GM23338 (cell line): ENCODE measurements around the gene GSDME.

Source experiments
- CREB1 ChIP-seq: fragments of 250-450 bp; sonication (Bioruptor Pico); IDR thresholded peaks from 2 replicates; pipeline ENCODE4 v1.5.0; 2020; ENCODE audit warnings: low read depth, mild to moderate bottlenecking, moderate library complexity
- ETS1 ChIP-seq: IDR thresholded peaks from 2 replicates; pipeline ENCODE4 v1.6.1; 2016; ENCODE audit warnings: antibody characterized with exemption
- EZH2 ChIP-seq: fragments of 200-600 bp; sonication (generic); IDR thresholded peaks from one replicate; pipeline ENCODE4 v1.8.0; 2017; ENCODE audit warnings: antibody characterized with exemption, mild to moderate bottlenecking, low read depth; ENCODE audit not compliant: unreplicated experiment
- EZH2phosphoT487 ChIP-seq: fragments of 200-600 bp; sonication (generic); IDR thresholded peaks from one replicate; pipeline ENCODE4 v1.8.1; 2018; ENCODE audit warnings: antibody characterized with exemption; ENCODE audit not compliant: unreplicated experiment
- JUNB ChIP-seq: IDR thresholded peaks from one replicate; pipeline ENCODE4 v1.6.1; 2016; ENCODE audit warnings: antibody characterized with exemption; ENCODE audit not compliant: unreplicated experiment
- POLR2AphosphoS5 ChIP-seq: IDR thresholded peaks from 2 replicates; pipeline ENCODE4 v1.6.1; 2016; ENCODE audit warnings: antibody characterized with exemption, low read depth
- REST ChIP-seq: IDR thresholded peaks from one replicate; pipeline ENCODE4 v1.6.1; 2018; ENCODE audit warnings: antibody characterized with exemption; ENCODE audit not compliant: unreplicated experiment
- STAT1 ChIP-seq: IDR thresholded peaks from one replicate; pipeline ENCODE4 v1.6.1; 2016; ENCODE audit warnings: antibody characterized with exemption; ENCODE audit not compliant: unreplicated experiment
- ZNF114 ChIP-seq: fragments of 250-450 bp; sonication (Bioruptor Pico); IDR thresholded peaks from 2 replicates; pipeline ENCODE4 v1.5.0; 2020; ENCODE audit warnings: mild to moderate bottlenecking, moderate library complexity
- ZNF331 ChIP-seq: fragments of 250-450 bp; sonication (Bioruptor Pico); IDR thresholded peaks from 2 replicates; pipeline ENCODE4 v1.5.0; 2020; ENCODE audit warnings: low read depth, mild to moderate bottlenecking, moderate library complexity
- TF ChIP-seq, protein P1 (sequence below), 2 experiments: fragments of 200-600 bp in 1 of 2; sonication (generic) in 1 of 2; conservative IDR thresholded peaks; 2 replicates each; pipeline versions ENCODE4 v1.5.1 to v1.6.1; 2016 to 2017; ENCODE audit warnings: antibody characterized with exemption in 2 of 2, low read depth in 2 of 2, mild to moderate bottlenecking in 2 of 2, moderate library complexity in 1 of 2

GRCh38 chr7:24773646-24774045, 16.4 kb upstream of the GSDME start:
- TF ChIP-seq, protein P1, sequence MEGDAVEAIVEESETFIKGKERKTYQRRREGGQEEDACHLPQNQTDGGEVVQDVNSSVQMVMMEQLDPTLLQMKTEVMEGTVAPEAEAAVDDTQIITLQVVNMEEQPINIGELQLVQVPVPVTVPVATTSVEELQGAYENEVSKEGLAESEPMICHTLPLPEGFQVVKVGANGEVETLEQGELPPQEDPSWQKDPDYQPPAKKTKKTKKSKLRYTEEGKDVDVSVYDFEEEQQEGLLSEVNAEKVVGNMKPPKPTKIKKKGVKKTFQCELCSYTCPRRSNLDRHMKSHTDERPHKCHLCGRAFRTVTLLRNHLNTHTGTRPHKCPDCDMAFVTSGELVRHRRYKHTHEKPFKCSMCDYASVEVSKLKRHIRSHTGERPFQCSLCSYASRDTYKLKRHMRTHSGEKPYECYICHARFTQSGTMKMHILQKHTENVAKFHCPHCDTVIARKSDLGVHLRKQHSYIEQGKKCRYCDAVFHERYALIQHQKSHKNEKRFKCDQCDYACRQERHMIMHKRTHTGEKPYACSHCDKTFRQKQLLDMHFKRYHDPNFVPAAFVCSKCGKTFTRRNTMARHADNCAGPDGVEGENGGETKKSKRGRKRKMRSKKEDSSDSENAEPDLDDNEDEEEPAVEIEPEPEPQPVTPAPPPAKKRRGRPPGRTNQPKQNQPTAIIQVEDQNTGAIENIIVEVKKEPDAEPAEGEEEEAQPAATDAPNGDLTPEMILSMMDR (conservative IDR thresholded peaks at IDR 0.05; ENCODE audit: low read depth in 2 of 2) = no peak
- TF ChIP-seq EZH2 (no peak), ZNF114 (no peak), REST (no peak), CREB1 (CRISPR knock-in tag) (no peak), JUNB (no peak), POLR2AphosphoS5 (no peak), EZH2phosphoT487 (no peak), ETS1 (no peak), STAT1 (no peak), ZNF331 (no peak)
